Loucy (cell line): ENCODE measurements around the gene AIF1L.
"Not testable (repeated sequence)": the region's sequence is repeated elsewhere in the genome, so short reads cannot be mapped to it uniquely, and the experiment has no call there.

Source experiments
- CTCF ChIP-seq: fragments of 200-600 bp; sonication (generic); conservative IDR thresholded peaks from 2 replicates; pipeline ENCODE4 v1.5.1; 2014; ENCODE audit warnings: mild to moderate bottlenecking, antibody characterized with exemption, low read length
- EZH2phosphoT487 ChIP-seq: fragments of 200-600 bp; IDR thresholded peaks from 2 replicates; pipeline ENCODE4 v1.6.1; 2018; ENCODE audit warnings: antibody characterized with exemption, mild to moderate bottlenecking, moderate library complexity, borderline replicate concordance

- TF ChIP-seq CTCF, EZH2phosphoT487: not testable (repeated sequence)
Measured at GRCh38 chr9:131115360-131115742, 19.0 kb downstream of the AIF1L start.
